NCI-H1436 treated with DMSO at 0.1 percent for 48 hours (cell line): ENCODE results near the gene SCFD2.
A peak's percentile ranks its signal among the peaks of the same experiment; 100 is the strongest.

Source experiments
- DNase-seq: peaks from one replicate; lab custom pipeline; 2025; lab: John Stamatoyannopoulos, UW

The SCFD2 gene

DNA sequence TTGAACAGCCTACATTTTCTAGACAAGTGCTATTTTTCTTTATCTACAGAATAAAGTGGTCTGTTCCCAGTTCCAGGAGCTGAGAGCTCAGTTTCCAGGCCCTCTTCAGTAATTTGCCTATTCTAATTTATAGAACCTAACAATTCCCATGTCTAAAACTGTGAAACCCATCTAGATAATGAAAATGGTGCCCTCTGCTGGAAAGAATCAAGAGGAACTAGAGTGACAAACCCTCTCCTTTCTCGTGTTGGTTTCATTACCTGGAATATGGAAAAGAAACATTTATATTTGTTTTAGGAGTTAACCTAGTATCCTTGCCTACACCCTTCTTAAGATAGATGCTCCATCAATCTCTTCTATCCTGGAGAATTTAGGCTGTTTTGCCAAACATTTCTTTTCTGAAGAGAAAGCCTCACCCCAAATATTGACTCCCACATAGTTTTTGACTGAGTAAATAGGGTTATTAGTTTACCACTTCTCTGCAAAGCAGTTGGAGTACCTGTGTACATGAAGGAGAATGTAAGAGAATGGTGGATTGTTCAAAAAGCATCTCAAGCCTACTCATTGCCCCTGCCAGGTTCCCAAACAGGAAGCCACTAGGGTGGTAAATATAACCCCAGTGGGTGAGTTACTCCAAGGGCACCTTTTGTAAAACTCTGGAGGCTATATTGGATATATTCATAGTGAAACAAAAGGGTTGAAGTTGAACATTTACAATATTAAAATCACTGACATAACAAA is 382.1 kb downstream of the SCFD2 start:
- no peak for DNase-seq

DNA sequence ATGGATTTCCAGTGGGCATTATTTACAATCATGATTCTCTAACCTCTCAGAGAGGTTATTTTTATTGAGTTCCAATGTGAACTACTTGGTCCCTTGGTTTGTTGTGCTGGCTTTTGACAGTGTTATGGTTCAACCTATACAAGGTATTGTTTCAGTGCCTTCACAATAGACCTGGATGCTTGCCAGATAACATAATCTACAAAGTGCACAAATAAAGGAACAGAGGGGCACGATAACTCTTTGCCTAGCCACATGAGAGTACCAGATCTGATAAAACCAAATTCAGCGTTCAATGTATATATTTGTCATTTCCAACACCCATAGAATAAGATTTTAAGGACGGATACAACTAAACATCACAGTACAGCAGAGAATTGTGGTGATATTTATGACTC is 382.9 kb downstream of the SCFD2 start:
- DNase-seq = no peak

DNA sequence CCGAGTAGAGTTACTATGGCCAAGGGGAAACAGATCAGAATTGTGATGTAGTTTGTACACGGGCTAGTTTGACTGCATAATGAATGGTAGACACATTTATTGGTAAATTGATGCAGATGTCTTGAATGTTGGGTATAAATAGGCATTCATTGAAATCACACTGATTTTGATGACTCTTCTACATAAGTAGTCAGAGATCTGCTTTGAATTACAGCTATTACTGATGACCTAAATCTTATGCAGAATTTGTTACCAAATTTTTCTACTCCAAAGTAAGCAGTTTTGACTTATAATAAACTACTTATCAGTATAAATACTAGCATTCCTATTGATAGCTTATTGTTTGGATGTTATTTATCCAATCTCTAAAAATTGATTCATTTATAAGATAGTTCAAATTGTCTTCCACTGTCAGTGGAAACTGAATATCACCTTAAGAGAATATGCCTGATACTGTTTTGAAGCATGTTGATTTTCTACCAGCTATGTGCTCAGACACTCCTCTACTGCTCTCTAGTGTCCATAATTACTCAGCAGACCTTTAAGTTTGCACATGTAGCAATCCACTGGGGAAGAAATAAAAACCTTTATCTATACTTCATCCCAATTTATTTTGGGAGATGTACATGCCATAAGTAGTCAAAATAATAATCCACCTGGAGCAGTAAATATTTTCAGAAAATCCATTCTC is 383.5 kb downstream of the SCFD2 start:
- peak; percentile 17 for DNase-seq

DNA sequence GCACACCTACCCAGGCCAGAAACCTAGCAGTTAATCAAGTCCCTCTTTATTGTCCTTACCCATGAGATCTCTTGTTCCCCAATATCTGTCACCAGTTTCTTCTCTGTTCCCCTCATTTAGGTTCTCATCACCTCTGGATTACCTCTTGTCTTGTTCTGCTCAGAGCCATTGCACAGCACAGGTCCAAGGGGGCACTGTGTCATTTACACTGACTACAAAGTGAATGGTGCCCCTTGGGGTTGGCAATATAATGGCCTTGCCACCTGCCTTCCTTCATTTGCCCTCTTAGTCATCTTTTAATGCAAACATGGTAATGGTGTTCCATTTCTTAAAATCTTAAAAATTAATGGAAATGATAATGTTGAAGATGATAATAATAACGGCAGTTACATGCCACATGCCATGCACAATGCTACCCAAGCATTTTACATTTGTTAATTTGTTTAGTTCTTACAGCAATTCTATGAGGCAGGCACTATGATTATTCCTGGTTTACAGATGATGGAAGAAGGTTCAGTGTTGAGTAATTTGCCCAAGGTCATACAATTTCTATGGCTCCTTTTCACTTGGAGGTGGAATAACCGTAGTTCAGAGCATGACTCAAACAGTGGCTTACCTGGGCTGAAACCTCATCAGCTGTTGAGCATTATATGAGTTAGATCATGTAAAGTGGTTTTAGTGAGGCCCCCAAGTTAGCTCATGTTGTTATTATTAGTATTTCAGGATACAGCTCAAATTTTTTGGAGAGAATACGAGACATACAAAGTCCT is 385.9 kb downstream of the SCFD2 start:
- no peak for DNase-seq

DNA sequence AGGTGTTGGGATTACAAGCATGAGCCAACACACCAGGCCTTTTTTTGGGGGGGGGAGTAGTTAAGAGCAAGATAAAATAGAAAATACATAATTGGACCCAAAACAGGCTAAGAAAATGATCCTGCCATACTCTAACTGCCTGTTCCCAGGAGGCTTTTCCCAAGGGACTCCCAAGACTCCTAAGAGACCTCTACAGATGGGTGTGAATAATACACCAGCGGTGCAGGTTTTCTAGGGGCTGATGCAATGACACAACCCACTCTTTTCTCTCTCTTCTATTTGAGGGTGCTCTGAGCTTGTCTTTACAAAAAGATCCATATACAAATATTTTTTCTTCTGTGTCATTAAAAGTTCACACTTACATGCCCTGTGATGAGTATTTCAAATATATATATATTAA is 386.8 kb downstream of the SCFD2 start:
- DNase-seq = no peak

DNA sequence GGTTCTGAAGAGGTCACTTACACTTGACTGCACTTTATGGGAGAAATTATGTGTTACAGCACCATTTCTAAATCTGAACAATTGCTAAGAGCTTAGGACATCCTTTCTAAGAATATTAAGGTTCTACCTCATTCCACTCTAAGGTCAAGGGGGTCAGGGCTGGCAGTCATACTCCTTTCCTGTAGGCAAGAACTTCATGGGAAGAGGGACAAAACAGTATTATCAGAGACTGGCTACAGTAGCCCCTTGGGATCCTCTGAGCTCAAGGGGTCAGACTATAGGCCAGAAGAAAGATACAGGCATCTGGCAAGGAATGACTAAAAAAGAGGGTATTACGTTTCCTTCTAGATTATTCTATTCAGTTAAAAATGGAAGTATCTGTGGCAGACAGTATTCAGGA is 388.6 kb downstream of the SCFD2 start:
- DNase-seq = no peak

DNA sequence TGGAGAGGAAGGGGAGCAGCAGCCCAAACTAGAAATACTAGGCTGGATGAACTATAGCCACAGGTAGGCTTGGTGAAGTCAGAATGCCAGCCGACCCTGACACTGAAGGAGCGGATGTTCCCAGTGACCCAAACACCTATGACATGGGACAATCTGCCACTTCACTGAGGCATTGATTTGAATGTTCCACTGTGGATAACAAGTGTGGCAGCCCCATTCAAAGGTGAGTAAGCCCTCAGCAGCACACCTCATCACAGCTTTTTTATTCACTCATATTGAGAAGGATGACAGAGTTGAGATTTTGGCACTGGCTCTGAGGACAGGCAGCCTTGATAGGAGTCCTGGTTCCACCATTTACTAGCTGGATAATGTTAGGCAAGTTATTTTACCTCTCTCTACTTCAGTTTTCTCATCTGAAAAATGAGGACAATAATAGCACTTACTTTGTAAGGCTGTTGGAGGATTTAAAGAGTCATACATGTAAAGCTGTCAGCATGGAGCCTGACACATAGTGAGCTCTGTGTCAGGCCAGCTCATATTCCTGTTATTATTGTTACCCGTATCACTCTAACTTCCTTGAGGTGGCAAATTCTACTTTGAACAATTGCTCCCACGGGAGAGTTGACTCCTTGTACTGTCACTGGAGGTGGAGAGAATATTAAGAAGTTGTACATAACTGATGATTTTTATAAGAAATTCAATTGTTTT is 389.2 kb downstream of the SCFD2 start:
- no peak for DNase-seq

DNA sequence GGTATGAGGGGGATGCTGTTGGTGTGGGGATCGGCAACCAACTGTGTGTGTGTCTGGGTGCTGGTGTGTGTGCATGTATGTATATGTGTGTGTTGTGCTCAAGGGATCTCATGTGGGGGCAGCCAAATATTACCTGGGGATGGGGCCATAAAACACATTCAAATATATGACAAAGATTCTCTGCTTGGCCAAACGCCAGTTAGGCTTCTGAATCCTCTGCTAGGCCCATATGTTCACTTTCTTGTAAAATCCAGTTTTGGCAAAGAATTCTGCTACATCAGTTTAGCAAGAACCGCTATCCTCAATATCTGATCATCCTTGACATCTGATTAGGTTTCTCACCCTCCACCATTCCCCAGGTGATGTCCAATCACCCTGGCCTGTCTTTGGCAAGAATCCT is 397.2 kb downstream of the SCFD2 start:
- no peak for DNase-seq

DNA sequence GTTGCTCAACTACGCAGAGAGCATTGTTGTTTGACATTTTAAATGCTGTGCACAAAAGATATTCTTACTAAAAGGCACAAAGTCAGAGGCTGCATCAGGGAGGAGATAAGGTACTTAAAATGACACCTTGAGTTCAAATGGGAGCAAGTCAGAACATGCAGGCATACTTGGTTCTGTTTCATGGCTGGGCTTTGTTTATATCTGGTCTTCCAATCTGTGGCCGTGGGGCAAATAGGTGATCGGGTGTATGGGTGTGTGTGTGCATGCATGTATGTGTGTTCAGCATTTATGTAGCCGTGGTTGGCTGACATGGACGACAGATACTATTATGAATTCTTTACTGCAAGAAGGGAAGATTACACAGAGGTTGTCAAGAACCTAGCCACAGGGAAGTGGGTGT is 397.6 kb downstream of the SCFD2 start:
- DNase-seq = no peak

DNA sequence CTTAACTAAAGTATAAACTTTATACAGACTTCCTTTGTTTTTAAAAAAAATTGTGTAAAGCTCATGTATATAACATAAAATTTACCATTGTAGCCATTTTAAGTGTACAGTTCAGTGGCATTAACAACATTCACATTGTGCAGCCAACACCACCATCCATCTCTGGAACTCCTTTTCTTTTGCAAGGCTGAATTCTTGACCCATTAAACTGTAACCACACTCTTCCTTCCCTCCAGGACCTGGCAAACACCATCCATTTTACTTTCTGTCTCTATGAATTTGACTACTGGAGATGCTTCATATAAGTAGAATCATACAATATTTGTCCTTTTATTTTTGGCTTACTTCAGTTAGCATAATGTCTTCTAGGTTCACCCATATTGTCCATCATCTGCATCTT is 399.1 kb downstream of the SCFD2 start:
- no peak for DNase-seq

DNA sequence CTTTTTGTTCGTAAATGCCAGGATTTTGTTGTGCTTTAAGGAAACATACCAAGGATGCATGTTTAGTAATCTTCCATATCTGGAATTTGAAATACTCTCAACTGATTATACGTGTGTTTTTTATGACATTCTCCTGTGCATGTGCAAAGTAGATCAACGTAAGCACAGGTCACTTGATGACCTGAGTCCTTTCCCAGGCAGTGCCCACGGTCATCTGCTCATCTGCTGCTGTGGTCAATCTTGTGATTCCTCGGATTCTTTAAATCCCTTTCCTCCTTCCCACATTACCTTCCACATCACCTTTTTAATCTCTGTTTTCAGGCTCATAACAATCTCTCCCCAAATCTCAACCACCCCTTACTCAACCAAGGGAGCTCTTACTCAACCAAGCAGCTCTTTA is 399.7 kb downstream of the SCFD2 start:
- no peak for DNase-seq

DNA sequence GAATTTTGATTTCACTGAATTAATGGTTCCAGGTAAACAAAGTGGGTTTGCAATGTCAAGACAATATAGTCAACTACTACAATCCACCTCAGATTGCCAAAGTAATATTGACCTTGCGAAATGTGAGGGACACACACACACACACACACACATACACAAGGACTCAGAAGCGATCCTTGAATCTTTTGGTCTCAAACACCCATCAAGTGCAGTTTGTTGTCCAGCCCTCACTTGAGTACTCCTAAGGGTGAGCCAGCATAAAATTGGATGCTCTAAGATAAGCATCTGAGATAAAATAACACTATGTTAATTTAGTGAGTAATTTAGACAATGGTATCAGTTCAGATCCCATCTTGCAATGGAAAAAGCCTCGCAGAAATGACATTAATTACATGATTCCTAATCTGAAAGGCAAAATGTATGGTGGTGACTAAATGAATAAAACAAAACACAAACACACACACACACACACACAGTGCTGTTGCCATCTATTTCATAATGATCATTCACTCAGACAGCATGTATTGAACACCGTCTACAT is 401.2 kb downstream of the SCFD2 start:
- DNase-seq = no peak

DNA sequence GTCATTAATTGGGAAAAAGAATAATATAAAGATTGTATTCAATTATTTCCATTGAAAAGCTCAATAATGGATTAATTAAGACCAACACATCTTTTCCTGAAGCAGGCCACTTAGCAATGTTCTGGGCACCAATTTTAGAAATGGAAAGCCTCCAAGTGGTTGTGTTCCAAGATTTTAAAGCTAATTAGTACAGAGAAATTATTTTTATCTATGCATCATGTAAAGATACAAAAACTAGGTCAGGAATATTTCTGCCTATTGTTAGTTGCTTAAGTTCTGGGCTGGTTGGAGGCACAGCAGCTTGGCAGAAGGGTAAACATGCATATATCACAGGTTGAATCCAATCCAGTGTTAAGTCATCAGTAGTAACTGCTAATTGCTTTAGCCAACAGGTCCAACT is 401.9 kb downstream of the SCFD2 start:
- DNase-seq = no peak

DNA sequence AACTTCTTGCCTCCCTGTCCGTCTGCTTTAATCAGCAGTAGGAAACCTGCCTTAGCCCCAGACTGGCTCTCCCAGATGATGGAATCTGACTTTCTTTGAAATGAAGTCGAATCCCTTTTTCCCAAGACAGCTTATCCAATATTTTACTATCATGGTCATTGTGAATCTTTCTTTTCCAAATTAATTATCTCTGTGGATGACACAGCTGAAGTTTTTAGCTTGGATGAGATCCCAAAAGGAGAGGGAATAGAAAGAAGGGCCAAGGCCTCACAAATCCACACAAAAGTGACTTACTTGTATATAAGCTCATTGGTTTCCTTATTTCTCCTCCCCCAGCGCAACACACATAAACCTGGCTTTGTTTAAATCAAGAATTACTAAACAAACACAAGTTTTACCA is 403.1 kb downstream of the SCFD2 start:
- no peak for DNase-seq

DNA sequence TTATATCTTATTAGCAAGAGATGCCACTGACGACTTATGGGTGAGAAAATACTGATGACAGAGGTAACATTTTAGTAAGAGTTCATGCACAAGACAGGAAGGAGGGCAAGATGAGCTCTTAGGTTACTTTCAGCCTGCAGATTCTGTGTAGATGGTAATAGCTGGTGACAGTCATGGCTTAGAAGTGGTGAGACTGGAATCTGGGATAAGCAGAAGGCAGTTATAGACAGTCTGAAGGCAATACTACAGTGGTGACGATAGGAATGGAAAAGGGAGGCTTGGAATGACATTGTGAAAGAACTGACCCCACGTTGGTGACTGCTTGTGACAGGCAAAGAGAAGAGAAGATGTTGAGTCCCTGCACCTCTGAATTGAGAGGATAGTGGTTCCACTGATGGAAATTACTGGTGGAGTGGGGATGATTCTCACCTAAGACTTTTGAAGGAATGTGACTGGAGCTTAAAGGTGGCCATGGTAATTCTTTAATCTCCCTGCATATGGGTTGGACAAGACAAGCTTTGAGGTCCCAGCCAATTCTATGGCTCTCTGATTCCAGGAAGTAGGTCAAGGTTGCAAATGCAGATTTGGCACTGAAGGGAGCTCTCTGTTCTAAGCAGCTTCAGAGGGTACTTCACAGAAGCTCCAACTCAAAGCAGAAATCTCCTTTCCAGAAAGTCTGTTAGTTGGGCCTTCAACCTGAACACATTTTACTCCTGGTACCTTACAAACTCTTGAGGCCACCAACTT is 404.0 kb downstream of the SCFD2 start:
- no peak for DNase-seq

DNA sequence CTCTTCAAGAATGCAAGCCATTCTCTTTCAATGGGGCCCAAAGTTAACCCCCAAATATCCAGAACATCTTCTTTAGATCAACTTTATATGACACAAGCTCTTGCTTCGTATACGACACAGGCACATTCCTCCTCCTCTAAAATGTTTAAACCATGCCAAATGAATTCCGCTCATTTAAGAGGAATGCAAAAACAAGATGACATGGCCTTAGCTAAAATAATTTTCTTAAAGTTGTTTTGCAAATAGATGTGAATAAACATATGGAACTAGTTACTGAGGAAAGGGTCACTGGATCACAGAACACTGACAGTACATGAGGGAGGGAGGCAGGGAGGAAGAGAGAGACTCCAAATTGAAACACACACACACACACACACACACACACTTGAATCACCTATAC is 406.3 kb downstream of the SCFD2 start:
- DNase-seq = no peak

DNA sequence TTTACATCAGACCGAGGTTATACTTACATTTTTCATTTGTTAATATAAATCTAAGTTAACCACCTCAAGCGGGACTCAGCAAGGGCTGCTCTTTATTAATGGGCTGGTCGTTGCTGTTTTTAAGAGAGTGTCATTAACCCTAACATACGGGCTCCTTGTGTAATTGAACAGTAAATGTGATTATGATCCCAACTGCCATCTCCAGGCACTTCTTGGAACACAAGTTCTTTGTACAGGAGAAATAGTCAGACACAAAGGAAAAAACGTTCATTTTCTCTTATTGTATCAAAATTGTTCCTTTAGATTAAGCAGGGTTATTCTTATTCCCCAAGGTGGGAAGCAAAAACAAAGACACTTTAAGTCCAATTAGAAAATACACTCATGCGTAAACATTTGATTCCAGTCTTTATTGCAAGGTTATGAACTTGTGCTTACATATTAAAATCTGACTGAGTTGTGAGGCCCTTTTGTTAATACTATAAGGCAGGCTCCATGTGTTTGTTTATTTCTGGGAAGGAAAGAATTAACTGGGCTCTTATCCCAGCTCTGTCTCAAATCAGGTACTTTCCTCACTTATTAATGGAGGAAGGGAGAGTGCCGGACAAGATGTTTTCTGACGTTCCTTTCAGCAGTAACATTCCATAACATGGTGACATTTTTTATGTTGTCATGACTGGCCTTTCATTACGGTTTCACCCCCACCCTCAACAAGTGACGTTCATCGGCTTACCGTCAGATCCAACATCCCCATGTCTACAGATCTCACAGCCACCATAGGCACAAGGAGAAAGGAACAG is 407.8 kb downstream of the SCFD2 start:
- no peak for DNase-seq

DNA sequence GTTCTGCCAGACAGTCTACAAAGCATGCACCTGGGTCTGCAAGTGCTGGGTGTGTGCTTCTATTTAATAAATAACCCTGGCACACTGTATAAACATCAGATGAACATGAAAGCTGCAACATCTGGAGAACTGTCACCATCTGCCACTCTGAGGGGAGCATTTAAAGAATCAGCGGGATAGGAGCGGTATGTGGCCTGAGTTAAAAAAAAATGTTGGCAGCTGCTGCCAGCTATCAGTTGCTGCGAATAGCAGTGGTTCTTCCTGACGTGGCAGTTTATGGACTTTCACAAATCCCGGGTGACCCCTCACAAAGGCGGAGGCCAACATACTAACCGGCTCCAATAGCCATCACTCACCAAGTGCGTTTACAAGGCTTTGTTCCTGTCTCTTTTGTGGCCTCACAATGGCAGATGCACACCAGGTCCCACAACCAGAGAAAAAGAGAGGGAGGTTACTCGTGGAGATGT is 408.6 kb downstream of the SCFD2 start:
- DNase-seq = no peak

DNA sequence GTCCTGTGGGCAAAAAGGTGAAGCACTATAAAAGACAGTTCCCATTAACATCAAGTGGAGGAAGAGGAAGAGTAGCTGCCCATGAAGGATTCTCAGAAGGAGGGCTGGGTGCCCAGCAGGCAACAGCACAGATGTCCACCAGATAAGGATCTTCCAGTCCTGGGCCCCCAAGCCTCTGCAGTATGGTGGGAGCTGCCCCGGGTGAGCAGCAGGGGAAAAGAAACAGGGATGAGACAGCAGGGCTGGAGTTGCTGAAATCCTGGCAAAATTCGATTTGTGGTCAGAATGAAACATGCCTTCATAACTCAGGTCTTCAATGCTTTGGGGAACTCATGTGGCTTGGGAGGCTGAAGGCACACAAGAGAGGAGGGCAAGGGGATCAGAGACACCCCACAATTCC is 409.2 kb downstream of the SCFD2 start:
- DNase-seq = no peak

DNA sequence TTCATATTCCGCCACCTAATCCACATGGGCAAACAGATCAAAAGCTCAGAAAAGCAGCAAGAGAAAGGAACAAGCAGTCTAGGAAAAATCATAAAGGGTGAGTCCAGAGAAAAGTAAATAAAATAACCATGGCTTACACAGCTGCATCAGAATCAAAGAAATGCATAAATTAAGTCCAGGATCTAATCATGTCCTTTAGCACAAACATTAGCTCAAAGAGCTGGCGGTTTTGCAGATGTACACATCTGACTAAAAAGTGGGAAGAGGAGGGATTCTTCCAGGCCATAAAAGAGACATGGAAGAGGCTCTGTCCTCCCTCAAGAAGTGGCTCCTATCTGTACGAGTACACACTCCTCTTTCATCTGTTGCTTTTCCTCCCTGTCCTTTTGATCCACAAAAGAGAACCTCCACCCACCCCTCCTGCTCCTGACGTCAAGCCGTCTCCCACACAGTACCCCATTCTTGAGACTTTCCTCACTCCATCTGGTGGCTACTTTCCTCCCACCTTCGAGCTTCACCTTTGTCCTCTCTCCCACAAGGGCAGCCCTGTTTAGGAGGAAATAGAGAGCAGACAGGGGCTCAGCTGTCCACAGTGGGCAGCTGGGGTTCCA is 411.2 kb downstream of the SCFD2 start:
- no peak for DNase-seq
